HG03045 (cell line): ENCODE data around the gene PTDSS2.

ENCODE experiments used
- ATAC-seq: cut with Tn5 transposase; IDR thresholded peaks from one replicate; pipeline ENCODE4 v1.9.1; 2021; ENCODE audit warnings: mild to moderate bottlenecking, moderate library complexity; ENCODE audit not compliant: unreplicated experiment

Gene PTDSS2

DNA sequence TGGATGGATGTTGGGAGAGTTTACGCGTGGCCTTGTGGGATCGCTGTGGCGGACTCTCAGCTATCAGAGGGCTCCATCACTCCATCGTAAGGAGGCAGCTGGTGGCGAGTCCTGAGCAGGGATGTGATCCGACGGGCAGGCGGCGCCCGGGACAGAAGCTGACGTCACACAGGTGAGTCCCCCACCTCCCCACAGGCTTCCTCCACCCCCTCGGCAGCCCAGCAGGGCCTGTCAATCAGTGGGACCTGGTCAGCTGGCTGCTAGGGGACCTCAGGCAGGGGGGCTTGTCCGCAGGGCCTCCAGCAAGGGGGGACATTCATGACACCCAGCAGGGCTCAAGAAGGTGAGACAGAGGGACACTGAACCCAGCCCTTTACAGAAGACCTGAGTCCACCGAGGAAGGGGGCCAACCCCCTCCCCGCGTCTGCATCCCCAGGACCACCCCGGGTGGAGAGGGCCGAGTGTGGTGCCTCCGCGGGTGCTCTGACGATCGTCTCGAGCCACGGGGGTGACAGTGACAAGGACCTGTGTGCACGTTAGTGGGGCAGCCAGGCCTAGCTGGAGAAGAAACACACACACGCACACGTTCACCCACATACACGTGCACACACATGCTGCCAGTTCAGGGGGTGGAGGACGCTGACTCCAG is 78.2 kb downstream of the PTDSS2 start:
- no peak for ATAC-seq

- no peak for ATAC-seq
Observed at GRCh38 chr11:528815-529727, 79.0 kb downstream of the PTDSS2 start.

DNA sequence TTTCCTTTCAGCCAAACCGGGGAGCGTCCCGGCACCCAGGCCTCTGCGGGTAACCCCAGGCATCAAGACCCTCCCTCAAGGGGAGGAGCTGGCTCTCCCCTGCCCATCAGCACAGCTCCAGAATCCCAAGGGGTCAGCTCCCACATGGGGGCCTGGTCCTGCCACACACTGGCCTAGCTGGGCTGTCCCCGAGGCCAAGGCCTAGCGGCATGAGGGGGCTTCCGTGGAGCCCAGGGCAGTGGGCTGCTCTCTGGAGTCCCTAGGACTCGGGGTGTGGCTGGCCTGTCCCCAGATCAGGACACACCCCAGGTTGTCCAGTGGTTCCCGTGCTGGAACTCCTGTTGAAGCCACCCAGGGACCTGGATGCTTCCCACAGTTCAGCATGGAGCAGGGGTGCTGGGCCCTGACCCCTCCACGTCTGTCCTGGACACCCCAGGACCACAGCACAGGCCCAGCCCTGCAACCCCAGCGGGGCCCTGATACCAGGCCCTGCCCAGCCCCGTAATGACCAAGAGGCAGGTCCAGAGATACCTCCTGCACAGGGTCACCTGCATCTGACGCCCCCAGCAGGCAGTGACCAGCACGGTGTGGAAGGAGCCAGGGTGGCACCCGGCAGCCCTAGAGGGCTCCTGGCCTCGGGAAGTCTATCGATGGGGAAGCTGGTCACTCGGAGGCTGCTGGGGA is 79.8 kb downstream of the PTDSS2 start:
- no peak for ATAC-seq

DNA sequence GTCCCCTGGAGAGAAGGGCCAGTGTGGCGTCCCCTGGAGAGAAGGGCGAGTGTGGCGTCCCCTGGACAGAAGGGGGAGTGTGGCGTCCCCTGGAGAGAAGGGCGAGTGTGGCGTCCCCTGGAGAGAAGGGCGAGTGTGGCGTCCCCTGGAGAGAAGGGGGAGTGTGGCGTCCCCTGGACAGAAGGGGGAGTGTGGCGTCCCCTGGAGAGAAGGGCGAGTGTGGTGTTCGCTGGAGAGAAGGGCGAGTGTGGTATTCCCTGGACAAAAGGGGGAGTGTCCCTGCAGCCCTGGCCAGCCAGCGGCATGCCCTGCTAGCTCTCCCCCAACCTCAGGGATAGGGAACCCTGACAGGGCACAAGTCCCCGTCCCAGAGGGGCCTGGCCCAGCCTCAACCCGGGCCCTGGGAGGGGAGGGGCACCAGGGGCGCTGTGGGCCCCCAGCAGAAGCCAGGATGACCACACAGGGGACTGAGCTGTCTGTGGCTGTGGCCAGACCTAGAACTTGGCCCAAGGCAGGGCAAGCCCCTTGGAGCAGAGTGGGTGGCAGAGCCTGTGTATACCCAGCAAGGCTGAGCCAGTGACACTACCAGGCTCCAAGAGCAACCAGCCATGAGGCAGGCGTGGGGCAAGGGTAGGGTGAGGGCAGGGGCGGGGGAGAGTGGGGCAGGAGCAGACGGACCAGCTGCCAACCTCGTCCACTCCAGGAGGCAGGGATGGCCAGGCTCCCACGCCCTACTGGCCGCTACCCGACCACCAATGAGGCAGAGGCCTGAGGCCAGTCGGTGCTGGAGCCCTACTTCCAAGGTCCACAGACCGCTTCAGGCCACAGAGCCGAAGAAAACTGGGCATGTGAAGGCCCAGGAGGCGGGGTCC is 81.1 kb downstream of the PTDSS2 start:
- no peak for ATAC-seq

GRCh38 chr11:531919-532526 is 81.9 kb downstream of the PTDSS2 start:
- no peak for ATAC-seq

- no peak for ATAC-seq
Observed at GRCh38 chr11:532527-532985, 82.5 kb downstream of the PTDSS2 start.

DNA sequence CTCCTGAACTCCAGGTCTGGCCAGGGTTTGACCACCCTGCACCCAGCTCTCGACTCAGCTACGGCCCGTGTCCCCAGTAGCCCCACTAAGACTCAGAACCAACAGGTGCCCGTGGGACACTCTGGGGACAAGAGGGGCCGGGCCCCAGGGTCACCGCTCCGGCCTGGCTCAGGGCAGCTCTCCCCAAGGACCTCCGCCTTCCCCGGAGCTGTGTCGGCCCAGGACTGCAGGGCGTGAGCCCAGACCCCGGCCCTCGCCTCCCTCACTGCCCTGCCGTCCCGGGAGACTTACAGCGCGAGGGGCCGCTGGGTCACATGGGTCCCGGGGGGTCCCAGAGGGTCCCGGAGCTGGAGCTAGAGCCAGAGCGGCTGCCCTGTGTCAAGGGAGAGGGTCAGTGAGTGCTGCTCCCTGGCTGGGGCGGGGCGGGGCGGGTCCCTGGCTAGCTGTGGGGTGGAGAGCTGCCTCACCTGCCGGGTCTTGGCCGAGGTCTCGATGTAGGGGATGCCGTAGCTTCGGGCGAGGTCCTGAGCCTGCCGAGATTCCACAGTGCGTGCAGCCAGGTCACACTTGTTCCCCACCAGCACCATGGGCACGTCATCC is 83.0 kb downstream of the PTDSS2 start:
- ATAC-seq = no peak

- ATAC-seq = no peak
Observed at GRCh38 chr11:533586-534395, 83.7 kb downstream of the PTDSS2 start.

- no peak for ATAC-seq
Observed at GRCh38 chr11:534396-535209, 84.5 kb downstream of the PTDSS2 start.

DNA sequence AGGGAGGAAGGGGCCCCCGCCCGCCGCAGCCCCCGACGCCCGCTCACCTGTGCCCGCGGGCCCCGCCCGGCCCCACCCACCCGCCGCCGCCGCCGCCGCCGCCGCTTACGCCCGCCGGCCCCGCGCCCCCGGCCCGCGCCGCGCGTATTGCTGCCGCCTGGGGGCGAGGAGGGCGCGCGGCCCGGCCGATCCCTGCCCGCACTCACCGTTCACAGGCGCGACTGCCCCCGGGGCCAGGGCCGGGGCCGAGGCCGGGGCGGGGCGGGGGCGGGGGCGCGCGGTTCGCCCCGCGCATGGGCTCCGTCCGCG is 85.1 kb downstream of the PTDSS2 start:
- ATAC-seq = peak; percentile 11

DNA sequence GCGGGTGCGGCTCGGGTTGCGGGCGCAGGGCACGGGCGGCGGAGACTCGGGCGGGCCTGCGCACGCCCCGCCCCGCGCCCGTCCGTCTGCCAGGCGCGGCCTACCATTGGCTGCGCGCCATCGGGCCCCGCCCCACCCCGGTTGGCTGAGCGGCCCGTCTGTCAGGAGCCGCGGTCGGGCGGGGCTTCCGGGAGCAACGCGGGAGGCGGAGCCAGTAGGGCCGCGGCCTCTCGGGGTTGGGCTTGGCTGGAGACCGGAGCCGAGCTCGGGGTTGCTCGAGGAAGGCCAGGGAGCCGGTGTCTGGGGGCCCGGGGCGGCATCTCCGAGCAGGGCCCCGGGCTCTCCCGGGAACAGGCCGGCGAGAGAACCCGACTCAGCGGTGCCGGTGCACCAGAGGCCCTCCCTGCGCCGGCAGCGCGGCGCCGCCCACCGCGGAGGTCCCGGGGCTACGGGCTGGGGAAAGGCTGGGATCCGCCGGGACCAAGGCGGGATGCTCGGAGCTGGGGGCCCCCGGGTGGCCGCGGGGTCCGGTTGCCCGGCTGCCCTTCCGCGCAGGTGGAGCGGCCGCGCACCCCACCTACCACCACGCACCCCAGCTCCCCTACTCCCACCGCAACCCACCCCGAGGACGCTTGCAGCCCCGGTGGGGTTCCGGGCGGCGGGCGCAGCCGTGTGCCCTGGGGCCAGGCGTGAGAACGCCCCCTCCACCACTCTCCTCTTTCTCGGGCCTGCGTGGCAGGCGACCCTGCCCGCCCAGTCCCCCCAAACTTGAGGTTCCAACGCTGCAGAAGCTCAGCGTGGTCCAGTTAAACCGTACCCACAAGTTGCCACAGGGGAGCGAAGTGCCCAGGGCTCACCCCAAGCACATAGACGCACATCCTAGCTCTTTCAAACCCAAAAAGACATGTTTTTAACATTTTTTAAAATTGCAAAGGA is 85.7 kb downstream of the PTDSS2 start, which contains the start of gene HRAS:
Gene HRAS (minus strand): TSS at position 58 of the 936 bp plus-strand sequence.
- ATAC-seq = peak; percentile 66

- ATAC-seq = peak; percentile 44
Observed at GRCh38 chr11:536841-537621, 87.0 kb downstream of the PTDSS2 start, which contains the start of gene LRRC56. LRRC56 (plus strand) TSS chr11:537527; CDS start chr11:540685, 3,158 bp downstream.

DNA sequence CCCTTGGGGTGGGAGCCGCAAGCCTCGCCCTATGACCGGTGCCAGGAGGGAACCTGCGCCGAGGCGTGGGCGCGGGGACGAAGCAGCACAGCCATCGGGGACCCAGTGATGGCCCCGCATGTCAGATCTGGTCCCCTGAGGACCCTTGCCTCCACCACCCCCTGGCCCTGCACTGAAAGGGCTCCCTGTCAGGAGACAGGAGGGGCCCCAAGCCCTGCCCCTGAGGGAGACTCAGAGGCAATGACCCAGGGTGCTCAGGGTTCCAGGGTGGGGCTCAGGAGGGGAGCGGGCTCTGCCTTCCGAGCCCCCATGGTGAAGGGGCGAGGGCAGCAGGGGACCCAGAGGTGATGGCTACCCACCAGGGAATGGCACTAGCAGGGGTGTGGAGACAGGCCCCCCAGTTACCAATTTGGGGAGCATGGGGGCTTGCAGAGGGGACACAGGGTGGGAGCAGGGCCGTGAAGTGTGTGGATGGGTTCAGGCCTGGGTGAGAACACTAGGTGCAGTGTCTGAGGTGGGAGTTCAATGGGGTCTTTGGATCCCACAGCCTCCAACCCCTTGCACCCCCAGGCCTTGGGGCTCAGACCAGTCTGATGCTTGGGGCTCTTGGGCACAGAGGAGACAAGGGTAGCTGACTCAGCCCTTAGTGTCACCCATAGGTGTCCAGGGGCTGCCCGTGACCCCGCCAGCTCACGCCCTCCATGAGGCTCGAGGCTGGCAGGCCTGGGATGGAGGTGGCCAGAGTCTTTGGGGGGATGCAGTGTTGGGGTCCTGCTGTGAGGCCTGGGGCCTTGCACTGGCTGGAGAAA is 87.7 kb downstream of the PTDSS2 start:
- no peak for ATAC-seq

GRCh38 chr11:538431-539051 is 88.5 kb downstream of the PTDSS2 start:
- ATAC-seq = no peak

GRCh38 chr11:539971-540481 is 89.9 kb downstream of the PTDSS2 start:
- ATAC-seq = no peak
